Subcutaneous adipose tissue (tissue), 4 donors: Measurements from ENCODE around the gene IL9. TPM values are rescaled to one million over a fixed set of nuclear protein-coding genes. Genes with fewer than 3 reads are reported as not detected.

ENCODE experiments used
- total RNA-seq, 4 donors: library from RNA; depleted of rRNA; stranded (reverse); fragments of >200 nt; gene quantifications; one replicate each; pipeline ENCODE4 v1.1.0, GENCODE V29; 2016
- TF ChIP-seq, protein P1 (sequence below): fragments of 450-650 bp; IDR thresholded peaks from one replicate; pipeline ENCODE4 v1.5.1; 2016; ENCODE audit warnings: low read depth, mild to moderate bottlenecking, control low read depth, antibody characterized with exemption, moderate library complexity

The IL9 gene
- total RNA-seq, 4 donors from 2014 or later: not detected

DNA sequence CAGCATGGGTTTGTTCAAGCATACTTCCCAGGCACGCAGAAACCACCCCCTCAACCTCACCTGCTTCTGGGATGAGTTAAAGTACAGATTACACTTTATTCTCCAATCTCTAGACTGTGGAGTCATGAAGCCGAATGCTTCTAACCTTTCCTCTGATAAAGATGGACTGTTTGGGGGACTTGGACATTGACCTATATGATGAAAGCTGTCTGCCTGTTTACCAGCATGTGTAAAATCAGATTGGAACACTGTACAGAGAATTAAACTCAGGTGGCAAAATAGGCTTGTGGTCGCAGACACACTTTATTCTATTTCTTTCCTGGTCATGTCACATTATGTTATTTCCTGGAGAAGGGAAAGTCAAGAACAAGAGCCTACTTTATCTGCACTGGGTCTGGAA, 25.7 kb downstream of the IL9 start:
- TF ChIP-seq, protein P1, sequence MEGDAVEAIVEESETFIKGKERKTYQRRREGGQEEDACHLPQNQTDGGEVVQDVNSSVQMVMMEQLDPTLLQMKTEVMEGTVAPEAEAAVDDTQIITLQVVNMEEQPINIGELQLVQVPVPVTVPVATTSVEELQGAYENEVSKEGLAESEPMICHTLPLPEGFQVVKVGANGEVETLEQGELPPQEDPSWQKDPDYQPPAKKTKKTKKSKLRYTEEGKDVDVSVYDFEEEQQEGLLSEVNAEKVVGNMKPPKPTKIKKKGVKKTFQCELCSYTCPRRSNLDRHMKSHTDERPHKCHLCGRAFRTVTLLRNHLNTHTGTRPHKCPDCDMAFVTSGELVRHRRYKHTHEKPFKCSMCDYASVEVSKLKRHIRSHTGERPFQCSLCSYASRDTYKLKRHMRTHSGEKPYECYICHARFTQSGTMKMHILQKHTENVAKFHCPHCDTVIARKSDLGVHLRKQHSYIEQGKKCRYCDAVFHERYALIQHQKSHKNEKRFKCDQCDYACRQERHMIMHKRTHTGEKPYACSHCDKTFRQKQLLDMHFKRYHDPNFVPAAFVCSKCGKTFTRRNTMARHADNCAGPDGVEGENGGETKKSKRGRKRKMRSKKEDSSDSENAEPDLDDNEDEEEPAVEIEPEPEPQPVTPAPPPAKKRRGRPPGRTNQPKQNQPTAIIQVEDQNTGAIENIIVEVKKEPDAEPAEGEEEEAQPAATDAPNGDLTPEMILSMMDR: no peak

DNA sequence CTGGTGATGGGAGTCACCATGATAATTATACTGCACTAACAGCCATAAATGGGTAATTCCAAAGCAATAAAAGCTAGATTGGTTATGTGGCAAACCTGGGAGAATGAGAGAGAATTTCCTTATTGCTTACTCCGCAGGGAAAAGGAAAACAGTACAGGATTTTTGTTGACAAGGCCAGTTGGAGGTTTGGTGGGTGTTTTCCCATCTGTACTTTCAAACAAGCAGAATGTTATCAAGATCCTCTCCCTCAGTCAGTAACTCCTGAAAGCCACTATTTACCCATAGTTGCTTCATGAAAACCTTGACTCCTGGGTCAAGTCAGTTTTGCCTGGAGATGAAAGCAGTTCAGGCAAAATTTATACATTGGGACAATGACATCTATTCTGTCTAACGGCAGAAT, 26.4 kb downstream of the IL9 start:
- TF ChIP-seq, protein P1: no peak

DNA sequence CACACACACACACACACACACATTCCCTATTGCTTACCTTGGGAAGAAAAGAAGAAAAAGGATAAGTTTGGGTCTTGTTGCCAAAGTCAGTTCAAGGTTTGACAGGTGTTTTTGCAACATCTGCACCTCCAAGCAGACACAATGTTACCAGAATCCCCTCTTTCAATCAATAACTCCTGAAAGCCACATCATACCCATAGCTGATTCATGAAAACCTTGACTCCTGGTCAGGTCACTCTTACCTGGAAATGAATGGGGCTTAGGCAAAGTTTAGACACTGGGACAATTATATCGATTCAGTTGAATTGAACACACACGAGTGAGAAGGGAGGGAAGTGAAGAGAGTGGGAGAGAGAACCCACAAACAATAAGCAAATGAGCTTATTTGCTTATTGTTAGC, 27.0 kb downstream of the IL9 start:
- TF ChIP-seq, protein P1: no peak

DNA sequence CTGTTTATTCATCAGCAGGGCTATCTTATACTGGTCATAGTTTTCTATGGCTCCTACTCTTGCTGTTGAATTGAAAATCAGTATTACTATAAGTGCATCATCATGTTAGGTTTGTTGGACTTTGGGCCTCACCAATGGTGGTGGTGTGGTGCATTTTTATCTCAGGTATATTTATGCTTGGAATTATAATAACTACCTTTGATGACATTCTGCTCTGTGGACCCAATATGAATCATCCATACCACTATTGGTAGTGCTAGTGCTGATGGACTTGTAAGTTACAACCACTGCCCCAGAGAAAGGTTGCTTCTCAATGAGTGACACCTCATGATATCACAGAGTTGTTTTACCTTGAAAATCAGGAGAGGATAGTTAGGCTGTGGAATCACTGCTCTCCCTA, 28.0 kb downstream of the IL9 start:
- TF ChIP-seq, protein P1: no peak

DNA sequence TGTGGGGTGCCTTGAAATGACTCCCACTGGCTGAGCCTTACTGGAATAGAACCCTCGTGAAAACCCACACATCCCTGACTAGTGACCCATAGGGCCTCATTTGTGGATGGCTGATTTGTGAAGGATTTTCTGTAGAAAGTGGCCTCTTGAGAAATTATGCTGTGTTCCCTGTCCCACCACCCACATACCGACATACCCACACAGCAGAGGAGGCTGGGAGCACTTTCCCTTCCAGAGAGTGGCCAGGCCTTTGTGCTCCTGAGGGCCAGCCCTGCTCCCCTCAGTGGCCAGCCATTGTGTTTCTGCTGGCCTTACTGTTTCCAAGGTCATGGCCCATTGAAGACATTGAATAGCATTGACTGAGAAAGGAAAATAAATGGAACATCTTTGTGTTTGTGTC, 29.6 kb downstream of the IL9 start:
- TF ChIP-seq, protein P1: no peak

DNA sequence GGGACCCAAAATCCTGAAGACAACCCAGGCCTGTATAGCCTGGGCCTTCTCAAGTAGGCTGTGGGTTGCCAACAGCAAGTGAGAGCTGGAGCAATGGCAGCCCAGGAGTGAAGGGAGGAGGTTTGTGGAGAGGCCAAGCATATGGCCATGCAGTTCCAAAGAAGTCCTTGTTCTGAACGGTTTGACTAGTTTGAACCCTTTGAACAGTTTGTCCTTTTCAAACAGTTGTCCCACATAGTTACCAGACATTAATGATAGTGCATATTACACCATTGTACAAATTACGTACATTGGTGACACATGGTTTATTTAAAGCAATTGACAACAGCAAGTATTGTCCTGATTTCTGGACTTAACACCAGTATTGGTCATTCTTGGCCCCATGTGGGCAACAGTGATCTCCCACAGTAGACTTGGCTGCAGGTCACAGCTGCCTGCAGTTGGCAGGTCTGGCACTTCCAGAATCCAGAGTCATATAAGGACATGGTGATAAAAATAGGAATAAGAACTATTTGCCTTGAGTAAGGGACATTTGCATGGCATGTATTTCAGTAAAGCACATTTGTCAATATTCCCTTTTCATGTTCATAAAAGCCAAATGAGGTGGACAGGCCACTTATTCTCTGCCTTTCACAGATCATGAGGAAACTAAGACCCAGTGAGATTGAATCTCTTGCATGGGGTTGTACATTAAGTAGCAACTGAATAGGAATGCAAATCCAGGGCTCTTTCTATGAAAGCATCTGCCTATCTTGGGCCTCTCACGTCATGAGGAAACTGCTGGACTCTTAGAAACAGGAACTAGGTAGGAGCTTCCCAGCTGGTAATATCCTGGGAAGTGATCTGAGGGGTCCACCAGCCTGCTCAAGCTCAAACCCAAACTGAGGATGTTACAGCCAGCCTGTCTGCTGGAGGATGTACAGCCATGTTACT, 30.9 kb downstream of the IL9 start:
- TF ChIP-seq, protein P1: no peak

DNA sequence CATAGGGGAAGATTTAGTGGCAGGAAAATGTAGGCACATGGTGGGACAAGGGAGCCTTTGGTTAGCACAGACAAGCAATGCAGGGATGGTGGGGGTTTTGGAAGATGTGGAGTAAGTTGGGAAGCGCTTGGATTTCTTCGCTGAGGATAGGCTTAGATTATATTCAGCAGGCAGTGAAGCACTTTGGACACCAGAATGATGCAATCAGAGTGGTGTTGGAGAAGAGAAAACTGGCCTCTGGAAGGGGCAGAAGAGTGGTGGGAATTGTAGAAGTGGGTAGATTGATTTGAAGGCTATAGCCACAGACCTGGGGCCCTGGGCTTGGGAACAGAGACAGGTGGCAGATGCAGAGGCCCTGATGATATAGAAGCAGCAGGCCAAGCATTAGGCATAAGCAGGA, 32.9 kb downstream of the IL9 start:
- TF ChIP-seq, protein P1: no peak
